ENCODE data around the gene TMA16. TPM values are rescaled to one million over a fixed set of nuclear protein-coding genes. Genes with fewer than 3 reads are reported as not detected.
A peak's percentile ranks its signal among the peaks of the same experiment; 100 is the strongest.

The TMA16 gene
- total and polyA plus RNA-seq, 2 of the 13 experiments (the other 11 are each of a cell fraction or from before 2014, with no cell fraction given): 8.1 to 52.5 TPM

- TF ChIP-seq ZC3H4 (CRISPR knock-in tag; IDR thresholded peaks at IDR 0.05; ENCODE audit: borderline replicate concordance) (0 out of 2 replicates have a peak, but pooled peaks have one; percentile 25), ATF2 (CRISPR knock-in tag; IDR thresholded peaks at IDR 0.05) (peak; percentile 92), TEAD3 (CRISPR knock-in tag; optimal IDR thresholded peaks at IDR 0.05; ENCODE audit: borderline replicate concordance) (peak; percentile 84), ZMYM3 (CRISPR knock-in tag; IDR thresholded peaks at IDR 0.05) (peak; percentile 74; the same call in 1 of the 2 replicates), GZF1 (CRISPR knock-in tag; IDR thresholded peaks at IDR 0.05) (no peak), SRSF1 (optimal IDR thresholded peaks at IDR 0.05; ENCODE audit: low read depth, low read length) (peak; percentile 96), ZNF331 (CRISPR knock-in tag; IDR thresholded peaks at IDR 0.05) (peak; percentile 95), ZNF687 (CRISPR knock-in tag; IDR thresholded peaks at IDR 0.05) (peak; percentile 99), BRD4 (CRISPR knock-in tag; IDR thresholded peaks at IDR 0.05) (peak; percentile 76), ZNF768 (CRISPR knock-in tag; IDR thresholded peaks at IDR 0.05) (peak; percentile 73; the same call in 1 of the 2 replicates), NR2F6 (IDR thresholded peaks at IDR 0.05) (no peak), NR2F6 (CRISPR knock-in tag; IDR thresholded peaks at IDR 0.05) (peak; percentile 68; the same call in 1 of the 2 replicates), ZNF451 (CRISPR knock-in tag; IDR thresholded peaks at IDR 0.05) (peak; percentile 89; the same call in 1 of the 2 replicates), ZNF800 (CRISPR knock-in tag; IDR thresholded peaks at IDR 0.05) (peak; percentile 55; the same call in 1 of the 2 replicates), ZNF883 (CRISPR knock-in tag; IDR thresholded peaks at IDR 0.05; ENCODE audit: not compliant biosample characterization) (peak; percentile 76), REPIN1 (CRISPR knock-in tag; IDR thresholded peaks at IDR 0.05; ENCODE audit: borderline replicate concordance, low read depth) (peak; percentile 98), ZNF784 (CRISPR knock-in tag; IDR thresholded peaks at IDR 0.05; ENCODE audit: borderline replicate concordance) (peak; percentile 77), TCF7 (IDR thresholded peaks at IDR 0.05; ENCODE audit: low read depth) (no peak; the same call in 1 of the 2 replicates), ZNF597 (CRISPR knock-in tag; IDR thresholded peaks at IDR 0.05) (no peak)
Measured at GRCh38 chr4:163494360-163495241, at the start of gene TMA16 (continued).

All from HepG2 (cell line).